ENCODE data around the gene RPS18. TPM values are rescaled to one million over a fixed set of nuclear protein-coding genes. Genes with fewer than 3 reads are reported as not detected.

RPS18 gene
- total and polyA plus RNA-seq, 9 of the 15 experiments (the other 6 are each of a cell fraction or from before 2014, with no cell fraction given), result 5,023 to 17,516 (median 8,131) TPM

- TF ChIP-seq PML (IDR thresholded peaks at IDR 0.05; ENCODE audit: low read length) (no peak), ZNF318 (IDR thresholded peaks at IDR 0.05; ENCODE audit: borderline replicate concordance in 1 of 2, low read depth in 1 of 2) (no peak), KLF6 (CRISPR knock-in tag; IDR thresholded peaks at IDR 0.05; ENCODE audit: borderline replicate concordance) (no peak), ATF2 (CRISPR knock-in tag; IDR thresholded peaks at IDR 0.05) (no peak), MLLT1 (IDR thresholded peaks at IDR 0.05) (peak in 1 of 2 experiments; percentile 97; a peak in 2 of 4 replicates), SRSF9 (IDR thresholded peaks at IDR 0.05; ENCODE audit: borderline replicate concordance, low read depth, low read length) (no peak), KDM5B (IDR thresholded peaks at IDR 0.05; ENCODE audit: insufficient replicate concordance, low read depth, low read length) (no peak), CHD4 (IDR thresholded peaks at IDR 0.05; ENCODE audit: insufficient read depth, insufficient replicate concordance, low read depth, low read length, poor library complexity, severe bottlenecking) (no peak), DPF2 (IDR thresholded peaks at IDR 0.05) (no peak), SNAPC5 (CRISPR knock-in tag; IDR thresholded peaks at IDR 0.05) (no peak), VEZF1 (CRISPR knock-in tag; IDR thresholded peaks at IDR 0.05) (peak; percentile 83), HCFC1 (IDR thresholded peaks at IDR 0.05; ENCODE audit: low read depth, low read length) (peak; percentile 57), SIN3A (IDR thresholded peaks at IDR 0.05; ENCODE audit: borderline replicate concordance in 2 of 2, control insufficient read depth in 1 of 2, low read depth in 2 of 2, low read length in 2 of 2) (peak in 1 of 2 experiments; percentile 66; a peak in 1 of 4 replicates)
Observed at GRCh38 chr6:33279971-33280511, 8.2 kb downstream of the RPS18 start (continued).

Measured in K562 (cell line).